Measurements from ENCODE around the gene ENGASE. TPM values are rescaled to one million over a fixed set of nuclear protein-coding genes. Genes with fewer than 3 reads are reported as not detected.

The ENGASE gene
- total RNA-seq, 1 donor from 2014 or later: 51.5 TPM

DNA sequence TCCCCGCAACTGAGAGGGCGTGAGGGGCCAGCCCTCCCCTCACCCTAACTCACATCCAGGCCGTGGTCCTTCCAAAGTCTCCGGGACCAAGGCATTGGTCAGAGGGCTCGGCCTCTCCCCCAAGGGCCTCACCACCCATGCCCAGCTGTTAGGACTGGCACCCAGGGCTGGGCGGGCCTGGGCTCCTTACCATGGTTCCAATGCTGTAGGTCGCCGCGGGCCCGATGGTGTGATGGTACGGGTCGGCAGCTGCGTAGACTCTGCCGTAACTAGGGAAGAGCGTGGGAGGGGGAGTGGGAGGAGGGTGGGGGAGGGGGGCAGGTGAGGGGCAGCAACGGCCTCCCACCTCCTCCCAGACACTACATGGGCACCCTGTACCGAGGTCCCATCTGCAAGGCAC is 19.6 kb downstream of the ENGASE start:
- Mint-ChIP-seq H3K4me1 (ENCODE audit: low read depth, unreplicated experiment) (peaks cover 8% of the 10 kb centered on the region), H3K9me3 (ENCODE audit: unreplicated experiment) (peaks cover 9% of the 10 kb centered on the region), H3K36me3 (ENCODE audit: unreplicated experiment) (no peaks in the 10 kb centered on the region), H3K4me3 (ENCODE audit: unreplicated experiment) (no peak overlapping the region), H3K27me3 (ENCODE audit: unreplicated experiment) (peaks cover 12% of the 10 kb centered on the region), H3K27ac (ENCODE audit: unreplicated experiment) (no peak overlapping the region)
- no peak for DNase-seq
- TF ChIP-seq, protein P1, sequence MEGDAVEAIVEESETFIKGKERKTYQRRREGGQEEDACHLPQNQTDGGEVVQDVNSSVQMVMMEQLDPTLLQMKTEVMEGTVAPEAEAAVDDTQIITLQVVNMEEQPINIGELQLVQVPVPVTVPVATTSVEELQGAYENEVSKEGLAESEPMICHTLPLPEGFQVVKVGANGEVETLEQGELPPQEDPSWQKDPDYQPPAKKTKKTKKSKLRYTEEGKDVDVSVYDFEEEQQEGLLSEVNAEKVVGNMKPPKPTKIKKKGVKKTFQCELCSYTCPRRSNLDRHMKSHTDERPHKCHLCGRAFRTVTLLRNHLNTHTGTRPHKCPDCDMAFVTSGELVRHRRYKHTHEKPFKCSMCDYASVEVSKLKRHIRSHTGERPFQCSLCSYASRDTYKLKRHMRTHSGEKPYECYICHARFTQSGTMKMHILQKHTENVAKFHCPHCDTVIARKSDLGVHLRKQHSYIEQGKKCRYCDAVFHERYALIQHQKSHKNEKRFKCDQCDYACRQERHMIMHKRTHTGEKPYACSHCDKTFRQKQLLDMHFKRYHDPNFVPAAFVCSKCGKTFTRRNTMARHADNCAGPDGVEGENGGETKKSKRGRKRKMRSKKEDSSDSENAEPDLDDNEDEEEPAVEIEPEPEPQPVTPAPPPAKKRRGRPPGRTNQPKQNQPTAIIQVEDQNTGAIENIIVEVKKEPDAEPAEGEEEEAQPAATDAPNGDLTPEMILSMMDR (IDR thresholded peaks at IDR 0.05; ENCODE audit: partially characterized antibody, unreplicated experiment): no peak

DNA sequence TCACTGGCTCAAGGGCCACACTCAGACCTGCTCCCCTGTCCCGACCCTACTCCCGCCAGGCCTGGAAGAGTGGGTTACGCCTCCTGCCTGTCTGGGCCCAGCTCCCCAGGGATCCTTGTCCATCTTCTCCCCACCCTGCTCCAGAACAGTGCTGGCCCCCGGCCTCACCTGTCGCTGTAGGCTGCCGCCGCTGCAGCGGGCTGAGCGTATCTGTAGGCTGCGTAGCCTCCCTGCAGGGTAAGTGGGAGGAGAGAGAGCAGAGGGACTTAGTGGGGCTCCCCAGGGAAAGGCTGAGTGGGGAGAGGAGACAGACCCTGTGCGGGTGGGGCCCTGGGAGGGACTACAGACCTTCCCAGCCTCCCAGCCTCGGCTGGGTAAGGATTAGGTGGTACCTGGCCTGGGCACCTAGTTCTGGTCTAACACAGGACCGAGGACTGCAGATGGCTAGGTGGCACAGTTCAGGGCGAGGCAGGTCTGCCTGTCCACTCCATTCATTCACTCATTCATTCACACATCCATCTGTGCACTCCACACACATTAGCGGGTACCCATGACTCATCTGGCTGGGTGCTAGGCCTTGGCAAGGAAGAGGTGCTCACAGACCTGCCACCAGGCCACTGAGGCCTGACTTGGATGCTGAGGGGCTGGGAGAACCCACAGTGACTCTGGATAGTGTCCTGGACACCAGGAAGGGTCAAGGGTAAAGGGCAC is 20.9 kb downstream of the ENGASE start:
- H3K36me3 Mint-ChIP-seq (ENCODE audit: unreplicated experiment): no peaks in the 10 kb centered on the region
- H3K27me3 Mint-ChIP-seq (ENCODE audit: unreplicated experiment): peaks cover 16% of the 10 kb centered on the region
- peak overlapping the region; percentile 38 for H3K27ac Mint-ChIP-seq (ENCODE audit: unreplicated experiment)
- no peak overlapping the region for H3K4me3 Mint-ChIP-seq (ENCODE audit: unreplicated experiment)
- H3K9me3 Mint-ChIP-seq (ENCODE audit: unreplicated experiment): peaks cover 13% of the 10 kb centered on the region
- peaks cover 9% of the 10 kb centered on the region for H3K4me1 Mint-ChIP-seq (ENCODE audit: low read depth, unreplicated experiment)
- TF ChIP-seq, protein P1 (IDR thresholded peaks at IDR 0.05; ENCODE audit: partially characterized antibody, unreplicated experiment): no peak
- DNase-seq: no peak

DNA sequence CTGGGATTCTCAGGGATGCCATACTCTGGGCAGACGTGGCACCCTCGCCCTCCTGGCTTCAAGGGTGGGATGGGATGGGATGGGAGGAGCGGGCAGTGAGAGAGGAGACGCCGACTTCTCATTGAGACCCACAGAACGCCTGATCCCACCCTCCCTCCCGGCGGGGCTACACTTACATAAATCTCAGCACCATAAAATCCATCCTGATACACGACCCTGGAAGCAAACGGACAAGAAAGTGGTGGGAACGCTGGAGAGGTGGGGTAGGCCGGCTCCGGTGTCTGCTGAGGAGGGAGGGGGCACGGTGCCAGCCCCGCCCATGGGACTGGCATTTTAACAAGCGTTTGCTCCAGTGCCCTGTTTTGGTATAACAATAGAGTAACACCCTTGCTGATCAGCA is 21.9 kb downstream of the ENGASE start:
- H3K4me3 Mint-ChIP-seq (ENCODE audit: unreplicated experiment): no peak overlapping the region

DNA sequence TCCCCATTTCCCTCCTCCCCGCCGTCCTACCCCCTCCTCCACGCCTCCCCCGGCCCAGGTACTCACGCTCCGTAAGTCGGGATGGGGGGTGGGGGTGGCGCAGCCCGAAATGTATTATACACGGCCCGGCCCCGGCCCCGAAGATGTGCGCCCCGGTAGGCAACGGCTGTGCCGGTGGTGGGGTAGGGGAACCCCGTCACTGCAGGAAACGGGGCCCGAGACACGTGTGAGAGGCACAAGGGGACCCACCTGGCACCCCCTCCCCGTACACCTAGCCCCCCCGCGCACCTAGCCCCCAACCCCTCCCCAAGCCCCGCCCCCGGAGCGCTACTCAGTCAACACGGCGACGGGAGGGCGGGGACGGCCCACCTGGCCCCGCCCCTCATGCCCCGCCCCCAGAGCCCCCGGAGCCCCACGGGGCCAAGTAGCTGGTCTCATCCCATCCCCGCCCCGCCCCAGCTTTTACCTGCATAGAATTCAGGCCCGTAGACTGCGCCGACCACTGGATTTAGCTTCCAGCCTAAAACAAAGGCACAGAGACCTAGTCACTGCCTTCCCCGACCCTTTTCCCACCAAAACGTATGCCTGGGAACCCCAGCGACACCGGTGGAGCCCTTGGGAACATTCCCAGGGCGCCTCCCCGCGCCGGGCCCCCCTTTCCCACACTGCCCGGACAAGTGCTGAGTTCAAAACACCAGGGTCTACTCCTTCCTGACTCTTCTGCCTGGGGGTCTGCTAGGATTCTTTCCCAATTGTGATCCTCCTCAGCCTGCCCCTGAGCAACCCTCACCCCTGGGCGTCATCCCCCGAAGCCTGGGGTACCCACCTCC is 22.8 kb downstream of the ENGASE start:
- no peak overlapping the region for H3K27ac Mint-ChIP-seq (ENCODE audit: unreplicated experiment)
- H3K4me1 Mint-ChIP-seq (ENCODE audit: low read depth, unreplicated experiment): peaks cover 6% of the 10 kb centered on the region
- no peak overlapping the region for H3K4me3 Mint-ChIP-seq (ENCODE audit: unreplicated experiment)
- peaks cover 7% of the 10 kb centered on the region for H3K9me3 Mint-ChIP-seq (ENCODE audit: unreplicated experiment)
- no peaks in the 10 kb centered on the region for H3K36me3 Mint-ChIP-seq (ENCODE audit: unreplicated experiment)
- TF ChIP-seq, protein P1 (IDR thresholded peaks at IDR 0.05; ENCODE audit: partially characterized antibody, unreplicated experiment): no peak
- H3K27me3 Mint-ChIP-seq (ENCODE audit: unreplicated experiment): peaks cover 14% of the 10 kb centered on the region
- no peak for DNase-seq

More for the DNA sequence above, 21.9 kb downstream of the ENGASE start:
- Mint-ChIP-seq H3K4me1 (ENCODE audit: low read depth, unreplicated experiment) (peaks cover 7% of the 10 kb centered on the region), H3K27me3 (ENCODE audit: unreplicated experiment) (peaks cover 14% of the 10 kb centered on the region), H3K36me3 (ENCODE audit: unreplicated experiment) (no peaks in the 10 kb centered on the region), H3K9me3 (ENCODE audit: unreplicated experiment) (peaks cover 11% of the 10 kb centered on the region), H3K27ac (ENCODE audit: unreplicated experiment) (no peak overlapping the region)
- TF ChIP-seq, protein P1 (IDR thresholded peaks at IDR 0.05; ENCODE audit: partially characterized antibody, unreplicated experiment): no peak
- no peak for DNase-seq
